Measurements from ENCODE around the gene CDKN1C.
"Not testable (repeated sequence)": the region's sequence is repeated elsewhere in the genome, so short reads cannot be mapped to it uniquely, and the experiment has no call there.

Gene CDKN1C

GRCh38 chr11:2911088-2911784 lies 25.7 kb upstream of the CDKN1C start:
- DNase-seq (ENCODE audit: low read depth, low spot score) = no peak
- no peak overlapping the region for H3K4me3 ChIP-seq (ENCODE audit: low read length)

- H3K4me3 ChIP-seq (ENCODE audit: low read length) = no peak overlapping the region
- DNase-seq (ENCODE audit: low read depth, low spot score) = no peak
These were observed 24.9 kb upstream of the CDKN1C start for GRCh38 chr11:2910401-2910955.

- no peak for DNase-seq (ENCODE audit: low read depth, low spot score)
- no peak overlapping the region for H3K4me3 ChIP-seq (ENCODE audit: low read length)
These were observed 23.7 kb upstream of the CDKN1C start for GRCh38 chr11:2909133-2909902.

GRCh38 chr11:2908130-2908529 lies 22.6 kb upstream of the CDKN1C start:
- no peak overlapping the region for H3K4me3 ChIP-seq (ENCODE audit: low read length)
- no peak for DNase-seq (ENCODE audit: low read depth, low spot score)

GRCh38 chr11:2905299-2905698 lies 19.7 kb upstream of the CDKN1C start:
- H3K4me3 ChIP-seq (ENCODE audit: low read length); DNase-seq (ENCODE audit: low read depth, low spot score): not testable (repeated sequence)

- DNase-seq (ENCODE audit: low read depth, low spot score) = no peak
- H3K4me3 ChIP-seq (ENCODE audit: low read length) = no peak overlapping the region
These were observed 18.8 kb upstream of the CDKN1C start for GRCh38 chr11:2904153-2905052.

- H3K4me3 ChIP-seq (ENCODE audit: low read length) = no peak overlapping the region
- no peak for DNase-seq (ENCODE audit: low read depth, low spot score)
These were observed 18.1 kb upstream of the CDKN1C start for GRCh38 chr11:2903672-2904011.

GRCh38 chr11:2902784-2903671 lies 17.5 kb upstream of the CDKN1C start:
- DNase-seq (ENCODE audit: low read depth, low spot score) = no peak
- H3K4me3 ChIP-seq (ENCODE audit: low read length) = peak overlapping the region; percentile 70

GRCh38 chr11:2901854-2902783 lies 16.5 kb upstream of the CDKN1C start:
- peak; percentile 87 for DNase-seq (ENCODE audit: low read depth, low spot score)
- H3K4me3 ChIP-seq (ENCODE audit: low read length) = peak overlapping the region; percentile 70

GRCh38 chr11:2901196-2901796 lies 15.7 kb upstream of the CDKN1C start:
- H3K4me3 ChIP-seq (ENCODE audit: low read length) = peak overlapping the region; percentile 70
- DNase-seq (ENCODE audit: low read depth, low spot score) = no peak

GRCh38 chr11:2899080-2899783 lies 13.7 kb upstream of the CDKN1C start:
- DNase-seq (ENCODE audit: low read depth, low spot score) = no peak
- no peak overlapping the region for H3K4me3 ChIP-seq (ENCODE audit: low read length)

- DNase-seq (ENCODE audit: low read depth, low spot score) = no peak
- no peak overlapping the region for H3K4me3 ChIP-seq (ENCODE audit: low read length)
These were observed 12.9 kb upstream of the CDKN1C start for GRCh38 chr11:2898366-2899079.

GRCh38 chr11:2897048-2897447 lies 11.5 kb upstream of the CDKN1C start:
- H3K4me3 ChIP-seq (ENCODE audit: low read length) = no peak overlapping the region
- no peak for DNase-seq (ENCODE audit: low read depth, low spot score)

GRCh38 chr11:2896047-2896446 lies 10.5 kb upstream of the CDKN1C start:
- H3K4me3 ChIP-seq (ENCODE audit: low read length) = no peak overlapping the region
- no peak for DNase-seq (ENCODE audit: low read depth, low spot score)

GRCh38 chr11:2893935-2894334 lies 8.4 kb upstream of the CDKN1C start:
- no peak for DNase-seq (ENCODE audit: low read depth, low spot score)
- H3K4me3 ChIP-seq (ENCODE audit: low read length) = no peak overlapping the region

GRCh38 chr11:2892967-2893528 lies 7.5 kb upstream of the CDKN1C start:
- H3K4me3 ChIP-seq (ENCODE audit: low read length) = peak overlapping the region; percentile 80
- peak; percentile 23 for DNase-seq (ENCODE audit: low read depth, low spot score)

Data from Jurkat, Clone E6-1 (cell line).